ENCODE measurements around the gene MUC5AC. TPM values are rescaled to one million over a fixed set of nuclear protein-coding genes. Genes with fewer than 3 reads are reported as not detected.

The MUC5AC gene
- total and polyA plus RNA-seq, 2 experiments from 2014 or later: not detected

GRCh38 chr11:1116666-1117390 lies 40.9 kb upstream of the MUC5AC start:
- Histone ChIP-seq H3K4me3 (no peak overlapping the region), H3K4me1 (ENCODE audit: low read depth) (no peaks in the 10 kb centered on the region), H3K36me3 (no peaks in the 10 kb centered on the region), H3K27me3 (peaks cover 3% of the 10 kb centered on the region), H3K9me3 (ENCODE audit: low read depth) (no peaks in the 10 kb centered on the region), H3K27ac (no peak overlapping the region)
- DNase-seq (ENCODE audit: low read depth in 1 of 2, low spot score in 1 of 2): no peak
- TF ChIP-seq CTCF (IDR thresholded peaks at IDR 0.05; ENCODE audit: low read depth, low read length): no peak

- Histone ChIP-seq H3K27ac (no peak overlapping the region), H3K36me3 (no peaks in the 10 kb centered on the region), H3K9me3 (ENCODE audit: low read depth) (no peaks in the 10 kb centered on the region), H3K4me3 (no peak overlapping the region), H3K4me1 (ENCODE audit: low read depth) (no peaks in the 10 kb centered on the region), H3K27me3 (peaks cover 3% of the 10 kb centered on the region)
- no peak for TF ChIP-seq CTCF (IDR thresholded peaks at IDR 0.05; ENCODE audit: low read depth, low read length)
- DNase-seq (ENCODE audit: low read depth in 1 of 2, low spot score in 1 of 2): no peak
These were observed 39.8 kb upstream of the MUC5AC start for GRCh38 chr11:1117992-1118391.

DNA sequence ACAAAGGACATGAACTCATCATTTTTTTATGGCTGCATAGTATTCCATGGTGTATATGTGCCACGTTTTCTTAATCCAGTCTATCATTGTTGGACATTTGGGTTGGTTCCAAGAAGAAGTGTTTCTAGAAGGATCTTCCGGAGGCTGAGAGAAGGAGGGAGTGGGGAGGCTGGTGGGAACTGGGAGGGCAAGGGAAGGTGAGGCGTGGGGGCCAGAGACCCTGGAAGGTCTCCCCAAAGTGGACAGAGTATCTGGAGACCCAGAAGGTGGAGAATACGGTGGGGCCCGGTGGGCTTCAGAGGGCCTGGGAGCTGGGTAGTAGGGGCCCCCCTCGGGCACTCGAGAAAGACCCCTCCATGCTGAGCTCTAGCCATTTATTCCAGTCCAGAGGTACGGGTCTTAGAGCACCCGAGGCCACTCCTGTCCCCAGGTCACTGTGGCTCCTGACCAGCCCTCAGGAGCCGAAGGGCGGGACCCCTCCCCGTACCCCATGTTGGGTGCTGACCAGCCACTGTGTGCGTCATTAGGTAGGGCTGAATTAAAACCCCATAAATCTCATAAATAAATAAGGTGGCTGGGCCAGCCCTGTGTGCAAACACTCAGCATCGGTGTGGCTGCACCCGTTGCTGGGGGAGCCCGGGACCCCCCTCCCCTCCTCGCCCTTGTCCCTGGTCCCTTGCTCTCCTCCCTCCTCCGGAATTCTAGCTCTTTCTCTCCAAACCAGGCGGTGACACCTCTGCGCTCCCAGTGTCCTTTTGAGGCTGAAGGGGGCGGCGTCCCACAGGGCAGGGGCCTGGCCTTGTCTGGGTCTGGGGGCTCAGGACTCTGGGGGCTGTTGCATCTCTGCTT lies 38.8 kb upstream of the MUC5AC start:
- no peak for TF ChIP-seq CTCF (IDR thresholded peaks at IDR 0.05; ENCODE audit: low read depth, low read length)
- DNase-seq (ENCODE audit: low read depth in 1 of 2, low spot score in 1 of 2): no peak
- peaks cover 3% of the 10 kb centered on the region for H3K27me3 ChIP-seq
- H3K9me3 ChIP-seq (ENCODE audit: low read depth): no peaks in the 10 kb centered on the region
- H3K27ac ChIP-seq: no peak overlapping the region
- no peaks in the 10 kb centered on the region for H3K36me3 ChIP-seq
- no peaks in the 10 kb centered on the region for H3K4me1 ChIP-seq (ENCODE audit: low read depth)
- no peak overlapping the region for H3K4me3 ChIP-seq

DNA sequence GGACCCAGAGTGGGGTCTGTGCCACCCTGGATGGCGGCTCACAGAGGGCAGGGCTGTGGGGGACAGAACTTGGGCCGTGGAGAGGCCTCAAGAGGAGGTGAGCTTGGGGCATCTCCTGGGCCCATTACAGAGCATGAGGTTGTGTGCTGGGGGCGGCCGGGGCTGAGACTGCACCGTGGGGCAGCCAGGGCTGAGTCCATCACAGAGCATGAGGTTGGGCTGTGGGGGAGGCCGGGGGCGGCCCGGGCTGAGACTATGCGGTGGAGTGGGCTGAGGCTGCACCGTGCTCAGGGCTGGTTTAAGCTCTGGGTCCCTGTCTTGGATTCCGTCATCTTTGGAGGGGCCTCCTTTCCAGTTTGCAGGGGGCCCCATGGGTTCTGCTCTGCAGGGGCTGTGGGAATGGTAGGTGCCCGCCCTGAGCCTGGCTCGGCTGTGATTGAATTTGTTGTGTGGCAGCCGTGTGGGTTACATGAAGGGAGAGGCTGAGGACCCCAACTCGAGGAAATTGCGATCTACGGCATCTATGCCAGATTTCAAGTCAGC lies 38.1 kb upstream of the MUC5AC start:
- DNase-seq (ENCODE audit: low read depth in 1 of 2, low spot score in 1 of 2): no peak

More for the DNA sequence above, 38.1 kb upstream of the MUC5AC start:
- Histone ChIP-seq H3K36me3 (no peaks in the 10 kb centered on the region), H3K27me3 (peaks cover 3% of the 10 kb centered on the region), H3K4me1 (ENCODE audit: low read depth) (no peaks in the 10 kb centered on the region), H3K27ac (no peak overlapping the region), H3K9me3 (ENCODE audit: low read depth) (no peaks in the 10 kb centered on the region), H3K4me3 (no peak overlapping the region)
- TF ChIP-seq CTCF (IDR thresholded peaks at IDR 0.05; ENCODE audit: low read depth, low read length): no peak

Measured in cardiac muscle cell (in vitro differentiated cells and primary cell).